Right renal cortex interstitium (tissue), 3 donors: Measurements from ENCODE around the gene NTN1. TPM values are rescaled to one million over a fixed set of nuclear protein-coding genes. Genes with fewer than 3 reads are reported as not detected.
"Not testable (repeated sequence)": the region's sequence is repeated elsewhere in the genome, so short reads cannot be mapped to it uniquely, and the experiment has no call there.

Source experiments
- DNase-seq, 3 donors: peaks; one replicate each; pipeline ENCODE4 v3.0.0-alpha.2; 2013; ENCODE audit warnings: low read depth in 3 of 3, low spot score in 2 of 3
- polyA plus RNA-seq, 3 donors: library from polyadenylated mRNA; unstranded; fragments of 120-200 nt; gene quantifications; one replicate each; pipeline ENCODE4 v1.2.1, GENCODE V29; 2013; ENCODE audit not compliant: insufficient read length in 3 of 3

NTN1 gene
- polyA plus RNA-seq: 1 to 10 TPM; 1.5 to 3.3 (median 2.6) TPM

GRCh38 chr17:9021158-9021991 is at the start of gene NTN1:
NTN1 (plus strand) TSS chr17:9021510; CDS start chr17:9022374, 864 bp downstream.
- DNase-seq: no peak

- no peak for DNase-seq
These were observed 46.1 kb upstream of the NTN1 start for GRCh38 chr17:8975091-8975725.

- no peak for DNase-seq
These were observed 44.7 kb upstream of the NTN1 start for GRCh38 chr17:8976638-8977037.

GRCh38 chr17:8979715-8980114 is 41.6 kb upstream of the NTN1 start:
- DNase-seq: no peak

GRCh38 chr17:8981443-8981842 is 39.9 kb upstream of the NTN1 start:
- DNase-seq: no peak

GRCh38 chr17:8984225-8984624 is 37.1 kb upstream of the NTN1 start:
- DNase-seq: not testable (repeated sequence)

GRCh38 chr17:8985054-8985701 is 36.1 kb upstream of the NTN1 start:
- DNase-seq: no peak

GRCh38 chr17:8986295-8986694 is 35.0 kb upstream of the NTN1 start:
- no peak for DNase-seq

- DNase-seq: not testable (repeated sequence)
These were observed 32.9 kb upstream of the NTN1 start for GRCh38 chr17:8988263-8988935.

GRCh38 chr17:8991514-8992285 is 29.6 kb upstream of the NTN1 start:
- peak in 1 of 3 donors; percentile 34 for DNase-seq

- no peak for DNase-seq
These were observed 27.0 kb upstream of the NTN1 start for GRCh38 chr17:8994319-8994718.

- DNase-seq: no peak
These were observed 25.6 kb upstream of the NTN1 start for GRCh38 chr17:8995711-8996110.

- no peak for DNase-seq
These were observed 23.2 kb upstream of the NTN1 start for GRCh38 chr17:8997994-8998628.

- no peak for DNase-seq
These were observed 19.8 kb upstream of the NTN1 start for GRCh38 chr17:9001559-9001958.

GRCh38 chr17:9002227-9002605 is 19.1 kb upstream of the NTN1 start:
- no peak for DNase-seq

GRCh38 chr17:9002606-9003354 is 18.5 kb upstream of the NTN1 start:
- no peak for DNase-seq

GRCh38 chr17:9003355-9004131 is 17.8 kb upstream of the NTN1 start:
- no peak for DNase-seq
